HCT116 (cell line): ENCODE results near the gene C17orf67.
"Not testable (repeated sequence)": the region's sequence is repeated elsewhere in the genome, so short reads cannot be mapped to it uniquely, and the experiment has no call there.

Source experiments
- ATF3 ChIP-seq: IDR thresholded peaks from 2 replicates; pipeline ENCODE4 v1.6.1; 2012
- CEBPB ChIP-seq: IDR thresholded peaks from 2 replicates; pipeline ENCODE4 v1.6.1; 2012; ENCODE audit warnings: low read depth
- CTCF ChIP-seq, 3 experiments: fragments of 200-600 bp in 1 of 3; sonication (generic) in 1 of 3; IDR thresholded peaks in 2 of 3; conservative IDR thresholded peaks in 1 of 3; 2 replicates each; pipeline ENCODE4 v1.5.1; 2012 to 2017; ENCODE audit warnings: low read depth in 2 of 3, low read length in 2 of 3, antibody characterized with exemption in 1 of 3, borderline replicate concordance in 1 of 3, control low read depth in 1 of 3, mild to moderate bottlenecking in 1 of 3, mixed read lengths in 1 of 3, mixed run types in 1 of 3, moderate library complexity in 1 of 3; ENCODE audit not compliant: insufficient read depth in 1 of 3
- EZH2 ChIP-seq: fragments of 200-600 bp; sonication (generic); IDR thresholded peaks from 2 replicates; pipeline ENCODE4 v1.6.1; 2017; ENCODE audit warnings: antibody characterized with exemption, mixed run types
- EZH2phosphoT487 ChIP-seq: fragments of 200-600 bp; IDR thresholded peaks from 2 replicates; pipeline ENCODE4 v1.6.1; 2018; ENCODE audit warnings: antibody characterized with exemption, borderline replicate concordance
- JUND ChIP-seq: IDR thresholded peaks from 2 replicates; pipeline ENCODE4 v1.6.1; 2012
- MAX ChIP-seq: IDR thresholded peaks from 2 replicates; pipeline ENCODE4 v1.6.1; 2012
- POLR2A ChIP-seq: IDR thresholded peaks from 2 replicates; pipeline ENCODE4 v1.7.0; 2011; ENCODE audit warnings: borderline replicate concordance; ENCODE audit not compliant: insufficient read depth, insufficient read length; ENCODE audit errors: extremely low read depth
- RAD21 ChIP-seq: IDR thresholded peaks from 2 replicates; pipeline ENCODE4 v1.6.1; 2012; ENCODE audit warnings: low read depth, mild to moderate bottlenecking
- SIN3A ChIP-seq: IDR thresholded peaks from 2 replicates; pipeline ENCODE4 v1.6.1; 2012; ENCODE audit warnings: low read depth
- SP1 ChIP-seq: IDR thresholded peaks from 2 replicates; pipeline ENCODE4 v1.6.1; 2012; ENCODE audit warnings: low read depth
- TCF7L2 ChIP-seq: IDR thresholded peaks from 2 replicates; pipeline ENCODE4 v1.7.0; 2011; ENCODE audit warnings: borderline replicate concordance, inconsistent platforms; ENCODE audit not compliant: insufficient read depth, insufficient read length; ENCODE audit errors: extremely low read depth
- YY1 ChIP-seq: IDR thresholded peaks from 2 replicates; pipeline ENCODE4 v1.6.1; 2011; ENCODE audit warnings: low read length, low read depth, moderate library complexity, mild to moderate bottlenecking; ENCODE audit not compliant: insufficient replicate concordance; ENCODE audit errors: extremely low read depth

- TF ChIP-seq CTCF (IDR thresholded peaks at IDR 0.05 in 2 of 3, conservative IDR thresholded peaks at IDR 0.05 in 1 of 3; ENCODE audit: borderline replicate concordance in 1 of 3, insufficient read depth in 1 of 3, low read depth in 2 of 3, low read length in 2 of 3); SIN3A; POLR2A; MAX; EZH2phosphoT487; TCF7L2; JUND; CEBPB; SP1; EZH2; YY1; ATF3; RAD21: not testable (repeated sequence)
Measured at GRCh38 chr17:56757611-56758010, 76.1 kb downstream of the C17orf67 start.
